Measurements from ENCODE around the gene CFAP61.

Gene CFAP61

DNA sequence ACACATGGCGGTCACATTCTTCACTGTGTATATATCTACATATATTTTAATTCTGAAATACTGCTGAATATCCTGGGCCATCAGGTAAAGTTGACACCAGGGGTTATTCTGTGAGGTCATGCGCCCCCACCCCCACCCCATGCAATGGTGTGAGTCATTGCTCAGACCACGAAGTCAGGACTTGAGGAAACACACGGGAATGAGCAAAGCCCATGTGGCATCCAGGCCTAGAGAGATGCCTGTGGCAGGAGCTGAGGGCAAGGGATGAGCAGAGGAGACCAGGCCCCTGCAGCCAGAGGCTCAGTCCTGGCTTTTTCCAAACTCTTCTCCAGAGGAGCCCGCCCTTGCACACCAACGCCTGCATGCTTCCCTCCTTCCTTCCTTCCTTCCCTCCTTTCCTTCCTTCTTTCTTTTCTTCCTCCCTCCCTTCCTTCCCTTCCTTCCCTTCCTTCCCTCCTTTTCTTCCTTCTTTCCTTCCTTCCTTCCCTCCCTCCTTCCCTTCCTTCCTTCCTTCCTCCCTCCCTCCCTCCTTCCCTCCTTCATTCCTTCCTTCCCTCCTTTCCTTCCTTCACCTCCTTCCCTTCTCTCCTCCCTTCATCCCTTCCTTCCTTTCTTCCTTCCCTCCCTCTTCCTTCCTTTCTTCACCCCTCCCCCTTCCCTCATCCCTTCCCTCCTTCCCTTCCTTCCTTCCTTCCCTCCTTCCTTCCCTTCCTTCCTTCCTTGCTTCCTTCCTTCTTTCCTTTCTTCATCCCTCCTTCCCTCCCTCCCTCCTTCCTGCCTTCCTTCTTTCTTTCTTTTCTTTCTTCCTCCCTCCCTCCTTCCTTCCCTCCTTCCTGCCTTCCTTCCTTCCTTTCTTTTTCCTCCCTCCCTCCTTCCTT, 243.5 kb downstream of the CFAP61 start:
- no peaks in the 10 kb centered on the region for H3K79me2 ChIP-seq (ENCODE audit: insufficient read depth, low read length)
- H3K4me2 ChIP-seq (ENCODE audit: low read depth, low read length, poor library complexity, severe bottlenecking): no peak overlapping the region
- H3K9ac ChIP-seq (ENCODE audit: low read depth, low read length, poor library complexity, severe bottlenecking): no peak overlapping the region
- TF ChIP-seq, protein P1, sequence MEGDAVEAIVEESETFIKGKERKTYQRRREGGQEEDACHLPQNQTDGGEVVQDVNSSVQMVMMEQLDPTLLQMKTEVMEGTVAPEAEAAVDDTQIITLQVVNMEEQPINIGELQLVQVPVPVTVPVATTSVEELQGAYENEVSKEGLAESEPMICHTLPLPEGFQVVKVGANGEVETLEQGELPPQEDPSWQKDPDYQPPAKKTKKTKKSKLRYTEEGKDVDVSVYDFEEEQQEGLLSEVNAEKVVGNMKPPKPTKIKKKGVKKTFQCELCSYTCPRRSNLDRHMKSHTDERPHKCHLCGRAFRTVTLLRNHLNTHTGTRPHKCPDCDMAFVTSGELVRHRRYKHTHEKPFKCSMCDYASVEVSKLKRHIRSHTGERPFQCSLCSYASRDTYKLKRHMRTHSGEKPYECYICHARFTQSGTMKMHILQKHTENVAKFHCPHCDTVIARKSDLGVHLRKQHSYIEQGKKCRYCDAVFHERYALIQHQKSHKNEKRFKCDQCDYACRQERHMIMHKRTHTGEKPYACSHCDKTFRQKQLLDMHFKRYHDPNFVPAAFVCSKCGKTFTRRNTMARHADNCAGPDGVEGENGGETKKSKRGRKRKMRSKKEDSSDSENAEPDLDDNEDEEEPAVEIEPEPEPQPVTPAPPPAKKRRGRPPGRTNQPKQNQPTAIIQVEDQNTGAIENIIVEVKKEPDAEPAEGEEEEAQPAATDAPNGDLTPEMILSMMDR (conservative IDR thresholded peaks at IDR 0.05; ENCODE audit: low read length): no peak
- no peak for TF ChIP-seq EZH2phosphoT487 (IDR thresholded peaks at IDR 0.05; ENCODE audit: borderline replicate concordance)
- H3K4me1 ChIP-seq (ENCODE audit: insufficient read depth, low read length, poor library complexity, severe bottlenecking): no peaks in the 10 kb centered on the region
- no peaks in the 10 kb centered on the region for H4K20me1 ChIP-seq (ENCODE audit: insufficient read depth, low read length, poor library complexity, severe bottlenecking)
- no peaks in the 10 kb centered on the region for H3K9me2 ChIP-seq (replicated peaks; ENCODE audit: low read depth, low read length)
- no peak overlapping the region for H2AFZ ChIP-seq (ENCODE audit: low read length)
- H3K27me3 ChIP-seq (ENCODE audit: insufficient read depth, low read length, poor library complexity, severe bottlenecking): no peaks in the 10 kb centered on the region
- H3K9me3 ChIP-seq (ENCODE audit: insufficient read depth, low read depth, low read length): no peaks in the 10 kb centered on the region
- H3K36me3 ChIP-seq (ENCODE audit: insufficient read depth, low read length): no peaks in the 10 kb centered on the region
- H3F3A ChIP-seq (ENCODE audit: low read depth): no peaks in the 10 kb centered on the region
- H3K4me3 ChIP-seq (ENCODE audit: low read length, poor library complexity, severe bottlenecking): no peak overlapping the region

DNA sequence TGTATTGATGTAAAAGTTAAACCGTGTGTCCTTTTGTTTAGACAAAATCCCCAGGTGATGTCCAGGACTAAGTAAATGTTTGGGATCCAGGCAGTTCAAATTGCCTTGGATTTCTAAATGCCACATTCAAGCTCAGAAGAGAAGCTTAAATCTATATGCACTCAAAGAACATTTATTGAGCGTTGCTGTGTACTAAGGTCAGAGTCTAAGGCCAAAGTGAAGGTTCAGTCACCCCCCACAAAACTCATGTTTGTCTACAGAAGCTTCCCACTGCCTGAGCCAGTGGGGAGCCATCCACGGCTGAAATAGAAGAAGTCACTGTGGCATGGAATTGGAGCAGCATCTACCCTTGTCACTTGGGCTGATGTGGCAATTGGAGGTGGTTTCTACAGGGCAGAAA, 244.8 kb downstream of the CFAP61 start:
- Histone ChIP-seq H3K36me3 (ENCODE audit: insufficient read depth, low read length) (no peaks in the 10 kb centered on the region), H3K9ac (ENCODE audit: low read depth, low read length, poor library complexity, severe bottlenecking) (no peak overlapping the region), H3K4me2 (ENCODE audit: low read depth, low read length, poor library complexity, severe bottlenecking) (no peak overlapping the region), H3K4me3 (ENCODE audit: low read length, poor library complexity, severe bottlenecking) (no peak overlapping the region), H4K20me1 (ENCODE audit: insufficient read depth, low read length, poor library complexity, severe bottlenecking) (no peaks in the 10 kb centered on the region), H2AFZ (ENCODE audit: low read length) (no peak overlapping the region), H3K9me2 (replicated peaks; ENCODE audit: low read depth, low read length) (no peaks in the 10 kb centered on the region), H3K79me2 (ENCODE audit: insufficient read depth, low read length) (no peaks in the 10 kb centered on the region), H3K9me3 (ENCODE audit: insufficient read depth, low read depth, low read length) (no peaks in the 10 kb centered on the region), H3K4me1 (ENCODE audit: insufficient read depth, low read length, poor library complexity, severe bottlenecking) (no peaks in the 10 kb centered on the region), H3F3A (ENCODE audit: low read depth) (no peaks in the 10 kb centered on the region), H3K27me3 (ENCODE audit: insufficient read depth, low read length, poor library complexity, severe bottlenecking) (no peaks in the 10 kb centered on the region)
- no peak for TF ChIP-seq EZH2phosphoT487 (IDR thresholded peaks at IDR 0.05; ENCODE audit: borderline replicate concordance)
- TF ChIP-seq, protein P1 (conservative IDR thresholded peaks at IDR 0.05; ENCODE audit: low read length): no peak

DNA sequence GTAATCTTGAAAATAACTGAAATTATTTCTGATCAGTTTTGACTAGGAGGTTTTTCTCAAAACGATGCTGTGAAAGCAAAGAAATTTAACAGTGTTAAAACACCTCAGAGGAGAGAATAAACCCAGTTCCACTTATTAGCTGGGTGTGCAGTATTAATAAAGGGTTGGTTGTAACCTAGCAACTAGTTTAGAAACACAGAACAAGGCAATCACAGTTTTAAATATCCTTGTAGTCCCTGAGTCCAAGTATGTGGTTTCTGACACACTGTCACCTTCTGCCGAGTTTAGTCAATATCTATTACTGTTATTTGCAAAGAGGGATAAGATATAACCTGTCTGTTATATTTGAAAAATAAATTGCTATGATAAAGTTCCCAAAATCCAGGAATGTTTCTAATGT, 245.4 kb downstream of the CFAP61 start:
- no peak overlapping the region for H3K9ac ChIP-seq (ENCODE audit: low read depth, low read length, poor library complexity, severe bottlenecking)
- H2AFZ ChIP-seq (ENCODE audit: low read length): no peak overlapping the region
- H3K27me3 ChIP-seq (ENCODE audit: insufficient read depth, low read length, poor library complexity, severe bottlenecking): no peaks in the 10 kb centered on the region
- H3K4me2 ChIP-seq (ENCODE audit: low read depth, low read length, poor library complexity, severe bottlenecking): no peak overlapping the region
- no peaks in the 10 kb centered on the region for H3K9me2 ChIP-seq (replicated peaks; ENCODE audit: low read depth, low read length)
- H3K4me1 ChIP-seq (ENCODE audit: insufficient read depth, low read length, poor library complexity, severe bottlenecking): no peaks in the 10 kb centered on the region
- H3F3A ChIP-seq (ENCODE audit: low read depth): no peaks in the 10 kb centered on the region
- no peak for TF ChIP-seq EZH2phosphoT487 (IDR thresholded peaks at IDR 0.05; ENCODE audit: borderline replicate concordance)
- TF ChIP-seq, protein P1 (conservative IDR thresholded peaks at IDR 0.05; ENCODE audit: low read length): no peak
- no peaks in the 10 kb centered on the region for H3K9me3 ChIP-seq (ENCODE audit: insufficient read depth, low read depth, low read length)
- no peak overlapping the region for H3K4me3 ChIP-seq (ENCODE audit: low read length, poor library complexity, severe bottlenecking)
- no peaks in the 10 kb centered on the region for H3K36me3 ChIP-seq (ENCODE audit: insufficient read depth, low read length)
- no peaks in the 10 kb centered on the region for H3K79me2 ChIP-seq (ENCODE audit: insufficient read depth, low read length)
- H4K20me1 ChIP-seq (ENCODE audit: insufficient read depth, low read length, poor library complexity, severe bottlenecking): no peaks in the 10 kb centered on the region

Data from Loucy (cell line).